Lower leg skin (tissue), 4 donors: Measurements from ENCODE around the gene PANX3. TPM values are rescaled to one million over a fixed set of nuclear protein-coding genes. Genes with fewer than 3 reads are reported as not detected.

Experiments used
- DNase-seq, 2 donors: peaks; one replicate each; pipeline ENCODE4 v3.0.0-alpha.2; 2019; ENCODE audit warnings: low spot score in 2 of 2
- H3K4me3 ChIP-seq: fragments of 200-600 bp; sonication (generic); 2 replicates; pipeline ENCODE4 v1.5.1; 2017; ENCODE audit warnings: mild to moderate bottlenecking, low read depth; ENCODE audit not compliant: poor library complexity, severe bottlenecking
- POLR2A ChIP-seq, 2 donors: fragments of 450-650 bp; IDR thresholded peaks; one replicate each; pipeline ENCODE4 v1.6.1; 2016 to 2017; ENCODE audit warnings: antibody characterized with exemption in 2 of 2, mild to moderate bottlenecking in 1 of 2, moderate library complexity in 1 of 2
- WGBS, 2 donors: methylation state at CpG; one replicate each; pipeline ENCODE4 v1.1.5; 2018; 5-methylcytosine and 5-hydroxymethylcytosine counted together
- intact Hi-C: fragments of 100-400 bp; cut with DNase I; formaldehyde crosslinking; loops from one replicate; pipeline ENCODE4 v1.15.0; 2023; ENCODE audit warnings: low total_unique reads
- total RNA-seq, 4 donors: library from RNA; depleted of rRNA; stranded (reverse); fragments of >200 nt; gene quantifications; one replicate each; pipeline ENCODE4 v1.1.0, GENCODE V29; 2016
- TF ChIP-seq, protein P1 (sequence below), 3 donors: fragments of 450-650 bp; IDR thresholded peaks; one replicate each; pipeline ENCODE4 v1.5.1; 2016; ENCODE audit warnings: antibody characterized with exemption in 3 of 3, mild to moderate bottlenecking in 3 of 3, moderate library complexity in 2 of 3

PANX3 gene
- total RNA-seq, 4 donors from 2014 or later = not detected

DNA sequence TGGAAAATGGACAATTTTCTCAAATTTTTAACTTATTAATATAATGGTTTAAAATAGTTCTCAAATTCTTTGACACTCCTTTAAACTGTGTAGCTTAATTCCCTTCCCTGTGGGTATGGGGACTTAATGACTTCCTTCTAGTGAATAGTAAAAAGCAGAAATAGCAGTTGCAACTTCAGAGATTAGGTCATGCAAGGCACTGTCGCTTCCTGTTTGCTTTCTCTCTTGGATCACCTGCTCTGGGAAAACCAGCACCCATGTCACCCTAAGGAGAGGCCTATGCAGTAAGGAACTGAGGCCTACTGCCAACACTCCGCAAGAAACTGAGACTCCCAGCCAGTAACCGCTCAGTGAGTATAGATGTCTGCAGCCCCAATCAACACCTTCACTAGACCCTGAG is 5.5 kb upstream of the PANX3 start:
- no peak overlapping the region for H3K4me3 ChIP-seq
- intact Hi-C loops = no loop called here
- WGBS, 2 donors = 75 to 83% methylated on average over 3 of the region's 3 CpGs
- no peak for TF ChIP-seq POLR2A (IDR thresholded peaks at IDR 0.05)
- TF ChIP-seq, protein P1, sequence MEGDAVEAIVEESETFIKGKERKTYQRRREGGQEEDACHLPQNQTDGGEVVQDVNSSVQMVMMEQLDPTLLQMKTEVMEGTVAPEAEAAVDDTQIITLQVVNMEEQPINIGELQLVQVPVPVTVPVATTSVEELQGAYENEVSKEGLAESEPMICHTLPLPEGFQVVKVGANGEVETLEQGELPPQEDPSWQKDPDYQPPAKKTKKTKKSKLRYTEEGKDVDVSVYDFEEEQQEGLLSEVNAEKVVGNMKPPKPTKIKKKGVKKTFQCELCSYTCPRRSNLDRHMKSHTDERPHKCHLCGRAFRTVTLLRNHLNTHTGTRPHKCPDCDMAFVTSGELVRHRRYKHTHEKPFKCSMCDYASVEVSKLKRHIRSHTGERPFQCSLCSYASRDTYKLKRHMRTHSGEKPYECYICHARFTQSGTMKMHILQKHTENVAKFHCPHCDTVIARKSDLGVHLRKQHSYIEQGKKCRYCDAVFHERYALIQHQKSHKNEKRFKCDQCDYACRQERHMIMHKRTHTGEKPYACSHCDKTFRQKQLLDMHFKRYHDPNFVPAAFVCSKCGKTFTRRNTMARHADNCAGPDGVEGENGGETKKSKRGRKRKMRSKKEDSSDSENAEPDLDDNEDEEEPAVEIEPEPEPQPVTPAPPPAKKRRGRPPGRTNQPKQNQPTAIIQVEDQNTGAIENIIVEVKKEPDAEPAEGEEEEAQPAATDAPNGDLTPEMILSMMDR (IDR thresholded peaks at IDR 0.05) = no peak
- no peak for DNase-seq

DNA sequence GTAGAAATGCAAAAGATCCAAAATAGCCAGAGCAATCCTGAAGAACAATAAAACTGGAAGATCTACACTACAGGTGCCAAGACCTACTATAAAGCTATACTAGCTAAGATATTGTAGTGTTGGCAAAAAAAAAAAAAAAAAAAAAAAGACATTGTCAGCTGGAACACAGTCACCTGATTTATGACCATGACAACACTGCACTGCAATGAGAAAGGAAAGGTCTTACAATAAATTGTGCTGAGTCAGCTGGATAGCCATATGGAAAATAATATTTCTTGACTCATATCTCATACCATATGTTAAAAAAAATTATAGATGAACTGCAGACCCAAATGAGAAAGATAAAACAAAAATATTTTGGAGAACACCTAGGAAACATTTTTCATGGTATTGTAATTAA is 3.1 kb upstream of the PANX3 start:
- intact Hi-C loops = no loop called here
- H3K4me3 ChIP-seq = no peak overlapping the region
- DNase-seq = no peak
- TF ChIP-seq, protein P1 (IDR thresholded peaks at IDR 0.05) = no peak
- TF ChIP-seq POLR2A (IDR thresholded peaks at IDR 0.05) = no peak

DNA sequence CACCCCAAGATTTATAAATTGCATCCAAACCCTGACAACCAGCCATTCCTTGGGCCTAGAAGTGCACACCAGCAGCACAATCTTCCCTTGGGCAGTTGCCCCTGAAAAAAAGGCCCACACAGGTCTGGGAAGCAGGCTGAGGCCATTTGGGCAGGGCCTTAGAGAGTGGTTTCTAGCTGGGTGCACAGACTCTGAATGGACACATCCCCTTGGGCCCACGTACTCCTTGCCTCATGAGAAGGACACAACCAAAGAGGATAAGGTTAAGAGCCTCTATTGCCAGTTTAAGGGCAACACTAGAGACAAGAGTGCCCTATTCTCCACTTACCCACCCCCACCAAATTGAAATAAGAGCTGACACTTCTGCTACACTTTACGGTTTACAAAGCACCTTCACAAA is 933 bp upstream of the PANX3 start:
- no peak for DNase-seq
- no peak overlapping the region for H3K4me3 ChIP-seq
- intact Hi-C loops = no loop called here
- TF ChIP-seq, protein P1 (IDR thresholded peaks at IDR 0.05) = no peak
- no peak for TF ChIP-seq POLR2A (IDR thresholded peaks at IDR 0.05)
- WGBS, 2 donors = 80 to 87% methylated on average over 2 of the region's 2 CpGs

DNA sequence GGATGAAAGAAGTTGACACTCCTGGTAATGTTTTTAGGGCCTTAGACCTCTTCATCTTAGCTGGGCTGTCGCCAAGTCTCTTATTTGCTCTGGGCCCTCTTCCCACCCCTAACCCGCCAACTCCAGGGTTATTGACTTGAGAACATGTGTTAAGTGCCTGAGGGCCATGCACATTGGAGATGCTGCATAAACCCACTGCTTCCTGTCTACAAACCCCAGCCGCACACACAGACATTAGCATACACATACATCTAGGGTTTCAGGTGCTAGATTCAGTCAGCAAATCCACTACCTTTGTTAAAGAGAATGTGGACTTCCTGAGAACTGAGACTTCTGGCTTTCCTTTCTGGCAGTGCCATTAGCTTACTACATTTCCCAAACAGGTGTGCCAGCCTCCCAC is 817 bp downstream of the PANX3 start:
- H3K4me3 ChIP-seq = no peak overlapping the region
- TF ChIP-seq, protein P1 (IDR thresholded peaks at IDR 0.05) = no peak
- no peak for TF ChIP-seq POLR2A (IDR thresholded peaks at IDR 0.05)
- 30 to 50% methylated on average over 3 of the region's 3 CpGs for WGBS, 2 donors
- intact Hi-C loops = no loop called here
- DNase-seq = no peak

DNA sequence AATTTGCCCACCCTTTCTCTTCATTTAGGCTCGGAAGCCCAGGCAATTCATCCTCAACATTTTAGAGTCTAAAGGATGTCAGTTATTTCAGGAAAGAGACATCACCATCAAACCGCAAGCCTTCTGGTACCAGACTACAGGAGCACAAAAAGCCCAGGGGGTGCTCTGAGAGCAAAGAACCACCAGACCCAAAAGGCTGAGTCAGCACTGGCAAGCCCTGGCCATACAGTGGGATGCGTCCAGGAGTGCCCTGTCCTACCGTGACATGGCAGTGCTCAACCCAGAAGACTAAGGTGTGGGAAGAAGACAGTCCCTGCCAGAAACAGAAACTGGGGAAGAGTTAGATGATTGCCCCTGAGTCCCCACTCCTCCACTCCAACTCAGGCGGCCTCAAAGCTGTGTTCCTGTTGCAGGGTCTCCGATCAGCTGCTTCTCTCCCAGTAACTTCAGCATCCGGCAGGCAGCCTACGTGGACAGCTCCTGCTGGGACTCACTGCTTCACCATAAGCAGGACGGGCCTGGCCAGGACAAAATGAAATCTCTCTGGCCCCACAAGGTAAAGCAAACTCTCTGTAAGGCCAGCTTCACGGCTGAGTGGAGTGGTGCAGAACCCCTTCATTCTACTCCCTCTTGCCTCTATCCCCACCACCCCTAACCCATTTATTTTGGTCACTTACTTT is 1.5 kb downstream of the PANX3 start:
- intact Hi-C loops = no loop called here
- WGBS, 2 donors = 58 to 78% methylated on average over 10 of the region's 10 CpGs
- TF ChIP-seq, protein P1 (IDR thresholded peaks at IDR 0.05) = no peak
- TF ChIP-seq POLR2A (IDR thresholded peaks at IDR 0.05) = no peak
- H3K4me3 ChIP-seq = no peak overlapping the region
- DNase-seq = no peak

DNA sequence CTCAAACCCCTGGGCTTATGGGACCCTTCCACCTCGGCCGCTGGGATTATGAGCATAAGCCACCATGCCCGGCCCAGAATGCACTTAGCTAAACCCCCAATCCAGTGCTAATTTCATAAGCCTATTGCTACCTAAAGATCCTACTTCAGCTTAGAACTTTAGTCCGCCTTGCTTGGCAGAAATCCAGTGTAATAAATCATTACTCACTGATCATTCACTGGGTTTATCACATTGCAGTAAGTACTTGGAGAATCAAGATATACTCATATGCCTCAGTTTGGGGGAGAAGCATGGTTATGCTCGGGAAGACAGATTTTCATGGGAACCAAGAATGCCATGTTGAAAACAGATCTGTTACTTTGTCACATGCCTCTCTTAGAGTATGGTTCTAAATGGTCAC is 7.6 kb downstream of the PANX3 start:
- no peak for DNase-seq
- intact Hi-C loops = no loop called here
- H3K4me3 ChIP-seq = no peak overlapping the region
- 72 to 77% methylated on average over 5 of the region's 5 CpGs for WGBS, 2 donors
- TF ChIP-seq, protein P1 (IDR thresholded peaks at IDR 0.05) = no peak
- TF ChIP-seq POLR2A (IDR thresholded peaks at IDR 0.05) = no peak
